Fibroblast of mammary gland (primary cell): ENCODE results near the gene EPN3.

Experiments used
- DNase-seq: peaks from one replicate; pipeline ENCODE4 v3.0.0-alpha.2; 2010; ENCODE audit warnings: low read depth
- H3K4me3 ChIP-seq: 2 replicates; pipeline ENCODE4 v1.5.1; 2011; ENCODE audit warnings: low read depth, mild to moderate bottlenecking, low read length, moderate library complexity; ENCODE audit not compliant: control insufficient read depth
- TF ChIP-seq, protein P1 (sequence below): conservative IDR thresholded peaks from 2 replicates; pipeline ENCODE4 v1.5.1; 2011; ENCODE audit warnings: low read depth, low read length, inconsistent platforms; ENCODE audit not compliant: control insufficient read depth, insufficient read depth

Gene EPN3

DNA sequence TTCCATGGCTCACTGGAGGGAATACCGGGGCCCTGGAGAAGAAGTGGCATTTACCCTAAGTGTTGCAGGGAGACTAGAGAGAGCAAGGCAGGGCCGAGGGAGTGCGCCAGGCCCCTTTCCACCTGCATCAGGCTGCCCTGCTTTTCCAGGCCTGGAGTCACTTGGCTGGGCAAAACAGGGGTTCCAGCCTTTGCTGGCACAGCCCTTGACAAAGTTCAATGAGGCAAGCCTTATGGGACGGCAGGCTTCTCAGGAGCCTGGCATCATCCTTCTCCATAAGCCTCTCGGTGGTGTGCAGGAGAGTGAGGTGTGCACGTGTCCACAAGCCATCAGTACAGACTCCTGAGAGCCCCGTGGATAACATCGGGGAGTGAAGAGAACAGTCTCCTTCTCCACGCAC is 55.0 kb downstream of the EPN3 start:
- no peak overlapping the region for H3K4me3 ChIP-seq
- TF ChIP-seq, protein P1, sequence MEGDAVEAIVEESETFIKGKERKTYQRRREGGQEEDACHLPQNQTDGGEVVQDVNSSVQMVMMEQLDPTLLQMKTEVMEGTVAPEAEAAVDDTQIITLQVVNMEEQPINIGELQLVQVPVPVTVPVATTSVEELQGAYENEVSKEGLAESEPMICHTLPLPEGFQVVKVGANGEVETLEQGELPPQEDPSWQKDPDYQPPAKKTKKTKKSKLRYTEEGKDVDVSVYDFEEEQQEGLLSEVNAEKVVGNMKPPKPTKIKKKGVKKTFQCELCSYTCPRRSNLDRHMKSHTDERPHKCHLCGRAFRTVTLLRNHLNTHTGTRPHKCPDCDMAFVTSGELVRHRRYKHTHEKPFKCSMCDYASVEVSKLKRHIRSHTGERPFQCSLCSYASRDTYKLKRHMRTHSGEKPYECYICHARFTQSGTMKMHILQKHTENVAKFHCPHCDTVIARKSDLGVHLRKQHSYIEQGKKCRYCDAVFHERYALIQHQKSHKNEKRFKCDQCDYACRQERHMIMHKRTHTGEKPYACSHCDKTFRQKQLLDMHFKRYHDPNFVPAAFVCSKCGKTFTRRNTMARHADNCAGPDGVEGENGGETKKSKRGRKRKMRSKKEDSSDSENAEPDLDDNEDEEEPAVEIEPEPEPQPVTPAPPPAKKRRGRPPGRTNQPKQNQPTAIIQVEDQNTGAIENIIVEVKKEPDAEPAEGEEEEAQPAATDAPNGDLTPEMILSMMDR, result no peak
- no peak for DNase-seq

DNA sequence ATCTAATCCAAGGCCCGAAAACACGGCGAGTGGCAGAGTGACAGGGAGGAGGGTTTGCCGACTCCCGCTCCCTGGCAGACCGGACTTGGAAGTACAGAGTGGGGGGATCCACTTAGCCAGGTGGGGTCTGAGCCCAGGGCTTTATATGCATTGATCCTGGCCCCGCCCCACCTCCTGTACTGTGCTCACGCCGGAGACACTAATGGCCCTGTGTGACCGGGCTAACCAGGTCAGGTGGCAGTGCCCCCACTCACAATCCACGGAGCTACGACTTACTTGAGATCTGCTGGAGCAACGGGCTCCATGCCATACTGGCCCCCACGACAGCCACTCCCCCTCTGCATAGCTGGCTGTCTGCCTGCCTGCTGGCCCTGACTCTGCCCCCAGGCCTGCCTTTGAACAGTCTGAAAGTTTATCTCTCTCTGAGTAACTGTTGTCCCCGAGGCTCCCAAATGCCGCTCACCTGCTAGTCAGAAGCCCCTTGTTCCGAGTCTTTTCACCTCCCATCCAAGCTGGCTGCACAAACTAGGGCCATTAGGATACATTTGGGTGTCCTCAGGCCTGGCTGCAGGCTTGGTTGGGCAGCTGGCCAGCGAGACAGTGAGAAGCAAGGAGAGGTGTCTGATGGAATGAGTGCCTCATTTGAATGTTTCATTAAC is 56.0 kb downstream of the EPN3 start:
- no peak overlapping the region for H3K4me3 ChIP-seq
- DNase-seq, result no peak
- TF ChIP-seq, protein P1, result no peak

DNA sequence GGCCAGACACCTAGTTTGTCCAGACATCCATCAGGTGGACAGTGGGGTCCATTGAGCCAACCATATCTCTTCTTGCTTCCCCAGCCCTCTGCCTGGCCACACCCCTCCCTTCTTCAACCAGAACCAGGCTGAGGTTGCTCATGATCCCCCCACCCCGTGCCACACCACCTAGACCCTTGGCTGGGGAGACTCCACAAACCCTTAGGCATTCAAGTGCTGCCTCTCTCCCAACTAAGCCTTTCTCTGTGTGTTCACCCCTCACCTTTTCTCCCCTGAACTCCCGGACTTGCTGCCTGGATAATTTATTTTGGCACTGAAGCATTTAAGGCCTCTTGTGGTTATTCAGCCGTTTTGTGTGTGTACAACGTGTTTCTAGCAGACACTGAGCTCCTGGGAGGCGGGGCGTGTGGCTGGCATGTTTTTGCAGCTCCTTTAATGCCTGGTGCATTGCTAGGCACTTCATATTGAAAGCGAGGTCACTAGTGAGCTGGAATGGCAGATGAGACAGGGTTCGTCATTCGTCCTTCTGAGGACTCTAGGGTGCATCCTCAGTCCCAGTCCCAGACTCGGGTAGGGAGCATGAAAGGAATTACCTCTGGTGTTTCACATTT is 56.7 kb downstream of the EPN3 start:
- no peak for DNase-seq
- no peak overlapping the region for H3K4me3 ChIP-seq
- TF ChIP-seq, protein P1, result no peak

DNA sequence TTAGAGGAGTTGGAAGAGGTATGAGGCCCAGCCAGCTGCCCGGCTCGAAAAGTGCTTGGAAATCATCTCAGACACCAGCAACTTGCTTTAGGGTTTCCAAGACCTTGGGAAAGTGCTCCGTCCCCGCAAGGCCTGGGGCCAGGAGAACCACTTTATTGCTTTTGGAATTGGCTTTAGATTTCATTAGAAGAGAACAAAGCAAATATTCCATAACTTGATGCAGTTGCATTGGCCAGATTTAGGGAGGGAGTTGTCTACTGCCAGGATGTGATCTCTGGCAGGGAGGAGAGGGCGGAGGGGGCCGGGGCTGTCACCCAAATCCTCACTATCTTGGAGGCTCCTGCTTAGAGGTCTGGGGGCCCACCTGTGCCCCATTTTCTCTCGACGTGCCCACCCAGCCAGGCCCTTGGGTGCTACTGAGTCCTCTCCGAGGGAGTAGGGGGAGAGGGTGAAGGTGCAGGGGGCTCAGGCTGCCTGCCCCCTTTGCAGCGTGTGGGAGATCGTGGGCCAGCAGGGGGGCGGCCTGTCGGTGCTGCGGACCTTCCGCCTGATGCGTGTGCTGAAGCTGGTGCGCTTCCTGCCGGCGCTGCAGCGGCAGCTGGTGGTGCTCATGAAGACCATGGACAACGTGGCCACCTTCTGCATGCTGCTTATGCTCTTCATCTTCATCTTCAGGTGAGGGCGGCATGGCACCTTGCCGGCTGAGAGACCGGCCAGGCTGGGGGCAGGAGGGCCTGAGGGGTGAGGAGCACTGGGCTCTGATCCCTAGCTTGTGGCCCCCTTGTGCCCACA is 58.6 kb downstream of the EPN3 start:
- TF ChIP-seq, protein P1, result no peak
- no peak overlapping the region for H3K4me3 ChIP-seq
- DNase-seq, result no peak

DNA sequence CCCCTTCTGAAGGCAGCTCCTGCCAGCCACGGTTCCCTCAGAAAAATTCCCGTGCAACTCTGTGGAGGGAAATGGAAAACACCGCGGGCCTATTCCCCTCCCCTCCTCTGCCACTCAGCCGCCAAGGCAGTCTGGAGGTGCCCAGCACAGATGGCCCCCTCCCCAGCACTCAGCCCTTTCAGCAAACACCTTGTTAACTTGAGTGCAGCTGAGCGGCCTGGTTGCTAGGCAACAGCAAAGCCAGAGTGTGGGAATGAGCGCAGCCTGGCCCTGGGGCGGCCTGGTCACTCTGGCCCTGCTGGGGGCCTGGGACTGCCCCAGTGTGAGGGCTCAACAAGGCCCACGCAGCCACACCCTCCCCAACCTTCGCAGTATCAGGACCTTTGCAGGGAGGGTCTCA is 60.8 kb downstream of the EPN3 start:
- DNase-seq, result no peak
- TF ChIP-seq, protein P1, result no peak
- no peak overlapping the region for H3K4me3 ChIP-seq
